ENCODE results near the gene ABTB2.

DNA sequence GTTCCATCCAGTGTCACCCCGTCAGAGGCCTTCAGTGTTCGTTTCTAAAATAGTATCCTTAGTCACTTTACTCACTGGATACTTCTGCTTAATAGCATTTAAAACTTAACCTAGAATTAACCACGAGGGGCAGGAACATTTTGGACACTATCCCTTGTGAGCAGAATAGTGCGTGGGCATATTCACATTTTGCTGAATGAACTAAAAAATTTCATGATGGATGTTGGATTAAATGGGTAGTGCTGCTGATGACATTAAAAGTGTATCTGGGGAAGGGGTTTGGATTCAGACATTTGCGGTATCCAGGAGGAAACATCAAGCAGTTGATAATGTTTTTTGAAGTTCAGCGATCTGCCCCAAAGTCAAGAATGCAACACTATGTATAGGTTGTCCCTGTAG lies 253.1 kb downstream of the ABTB2 start:
- TF ChIP-seq NPAS2 (CRISPR knock-in tag; IDR thresholded peaks at IDR 0.05; ENCODE audit: borderline replicate concordance) (no peak), RAD21 (conservative IDR thresholded peaks at IDR 0.05 in 1 of 2, IDR thresholded peaks at IDR 0.05 in 1 of 2) (no peak), POLR2A (IDR thresholded peaks at IDR 0.05; ENCODE audit: low read length) (no peak), CEBPB (IDR thresholded peaks at IDR 0.05) (no peak), KDM5A (IDR thresholded peaks at IDR 0.05) (no peak), ESRRA (IDR thresholded peaks at IDR 0.05; ENCODE audit: borderline replicate concordance, low read length) (no peak), EP300 (IDR thresholded peaks at IDR 0.05) (no peak), PHF8 (IDR thresholded peaks at IDR 0.05; ENCODE audit: borderline replicate concordance, low read depth) (no peak)
- TF ChIP-seq, protein P1, sequence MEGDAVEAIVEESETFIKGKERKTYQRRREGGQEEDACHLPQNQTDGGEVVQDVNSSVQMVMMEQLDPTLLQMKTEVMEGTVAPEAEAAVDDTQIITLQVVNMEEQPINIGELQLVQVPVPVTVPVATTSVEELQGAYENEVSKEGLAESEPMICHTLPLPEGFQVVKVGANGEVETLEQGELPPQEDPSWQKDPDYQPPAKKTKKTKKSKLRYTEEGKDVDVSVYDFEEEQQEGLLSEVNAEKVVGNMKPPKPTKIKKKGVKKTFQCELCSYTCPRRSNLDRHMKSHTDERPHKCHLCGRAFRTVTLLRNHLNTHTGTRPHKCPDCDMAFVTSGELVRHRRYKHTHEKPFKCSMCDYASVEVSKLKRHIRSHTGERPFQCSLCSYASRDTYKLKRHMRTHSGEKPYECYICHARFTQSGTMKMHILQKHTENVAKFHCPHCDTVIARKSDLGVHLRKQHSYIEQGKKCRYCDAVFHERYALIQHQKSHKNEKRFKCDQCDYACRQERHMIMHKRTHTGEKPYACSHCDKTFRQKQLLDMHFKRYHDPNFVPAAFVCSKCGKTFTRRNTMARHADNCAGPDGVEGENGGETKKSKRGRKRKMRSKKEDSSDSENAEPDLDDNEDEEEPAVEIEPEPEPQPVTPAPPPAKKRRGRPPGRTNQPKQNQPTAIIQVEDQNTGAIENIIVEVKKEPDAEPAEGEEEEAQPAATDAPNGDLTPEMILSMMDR (IDR thresholded peaks at IDR 0.05): no peak
- TF ChIP-seq, protein P2, sequence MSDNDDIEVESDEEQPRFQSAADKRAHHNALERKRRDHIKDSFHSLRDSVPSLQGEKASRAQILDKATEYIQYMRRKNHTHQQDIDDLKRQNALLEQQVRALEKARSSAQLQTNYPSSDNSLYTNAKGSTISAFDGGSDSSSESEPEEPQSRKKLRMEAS (IDR thresholded peaks at IDR 0.05): no peak
- TF ChIP-seq, protein P3, sequence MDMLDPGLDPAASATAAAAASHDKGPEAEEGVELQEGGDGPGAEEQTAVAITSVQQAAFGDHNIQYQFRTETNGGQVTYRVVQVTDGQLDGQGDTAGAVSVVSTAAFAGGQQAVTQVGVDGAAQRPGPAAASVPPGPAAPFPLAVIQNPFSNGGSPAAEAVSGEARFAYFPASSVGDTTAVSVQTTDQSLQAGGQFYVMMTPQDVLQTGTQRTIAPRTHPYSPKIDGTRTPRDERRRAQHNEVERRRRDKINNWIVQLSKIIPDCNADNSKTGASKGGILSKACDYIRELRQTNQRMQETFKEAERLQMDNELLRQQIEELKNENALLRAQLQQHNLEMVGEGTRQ (IDR thresholded peaks at IDR 0.05): no peak
- TF ChIP-seq, protein P4, sequence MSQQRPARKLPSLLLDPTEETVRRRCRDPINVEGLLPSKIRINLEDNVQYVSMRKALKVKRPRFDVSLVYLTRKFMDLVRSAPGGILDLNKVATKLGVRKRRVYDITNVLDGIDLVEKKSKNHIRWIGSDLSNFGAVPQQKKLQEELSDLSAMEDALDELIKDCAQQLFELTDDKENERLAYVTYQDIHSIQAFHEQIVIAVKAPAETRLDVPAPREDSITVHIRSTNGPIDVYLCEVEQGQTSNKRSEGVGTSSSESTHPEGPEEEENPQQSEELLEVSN (IDR thresholded peaks at IDR 0.05; ENCODE audit: borderline replicate concordance, low read depth): no peak

All from A549 (cell line).